IMR-90 (cell line): ENCODE data around the gene C13orf46. TPM values are rescaled to one million over a fixed set of nuclear protein-coding genes. Genes with fewer than 3 reads are reported as not detected.

Experiments used
- ATAC-seq: fragments of 200-7000 bp; cut with Tn5 transposase; 2 replicates; pipeline ENCODE4 v1.9.1; 2020; ENCODE audit warnings: low read depth, mild to moderate bottlenecking, moderate library complexity
- BruUV-seq: library from RNA; stranded (reverse); fragments of 400-500 nt; replicated peaks from 2 replicates; lab custom pipeline; 2021; lab: Mats Ljungman, UMichigan
- CTCF ChIA-PET: fragments of 300-600 bp; formaldehyde crosslinking; extraction: SDS; loops from one replicate; lab custom pipeline; 2021; ENCODE audit warnings: antibody characterized with exemption; lab: Yijun Ruan, JAX
- POLR2A ChIA-PET: fragments of 300-600 bp; sonication (Branson Sonifier 250); formaldehyde crosslinking; loops from one replicate; lab custom pipeline; 2022; ENCODE audit warnings: antibody characterized with exemption; ENCODE audit not compliant: unreplicated experiment; lab: Charles Lee
- DNase-seq: peaks from one replicate; pipeline ENCODE4 v3.0.0; 2013
- H2AFZ ChIP-seq: replicated peaks from 2 replicates; pipeline ENCODE3; 2013; ENCODE audit warnings: low read length, mild to moderate bottlenecking; ENCODE audit not compliant: poor library complexity
- H2AK5ac ChIP-seq: 2 replicates; pipeline ENCODE4 v1.6.1; 2013; ENCODE audit warnings: low read depth, low read length, inconsistent platforms
- H2AK9ac ChIP-seq: replicated peaks from 2 replicates; pipeline ENCODE3; 2013; ENCODE audit warnings: mild to moderate bottlenecking, low read depth, low read length, moderate library complexity; ENCODE audit not compliant: poor library complexity
- H2BK120ac ChIP-seq: 2 replicates; pipeline ENCODE4 v1.6.1; 2013; ENCODE audit warnings: low read depth, low read length, inconsistent platforms
- H2BK15ac ChIP-seq: 3 replicates; pipeline ENCODE4 v1.6.1; 2013; ENCODE audit warnings: low read depth, low read length, inconsistent platforms
- H2BK20ac ChIP-seq: 2 replicates; pipeline ENCODE4 v1.6.1; 2013; ENCODE audit warnings: low read depth, mild to moderate bottlenecking, inconsistent platforms, low read length, moderate library complexity
- H2BK5ac ChIP-seq: 2 replicates; pipeline ENCODE4 v1.6.1; 2013; ENCODE audit warnings: mild to moderate bottlenecking, low read depth, low read length, inconsistent platforms; ENCODE audit not compliant: poor library complexity, severe bottlenecking
- H3K14ac ChIP-seq: replicated peaks from 2 replicates; pipeline ENCODE4 v1.6.1; 2013; ENCODE audit warnings: low read depth, low read length, inconsistent platforms
- H3K18ac ChIP-seq: 2 replicates; pipeline ENCODE4 v1.6.1; 2013; ENCODE audit warnings: low read depth, low read length, control low read depth
- H3K23ac ChIP-seq: 2 replicates; pipeline ENCODE4 v1.6.1; 2013; ENCODE audit warnings: low read depth, low read length, inconsistent platforms
- H3K27ac ChIP-seq: 2 replicates; pipeline ENCODE4 v1.5.1; 2013; ENCODE audit warnings: mild to moderate bottlenecking, control low read depth, low read length; ENCODE audit not compliant: insufficient read depth
- H3K27me3 ChIP-seq: 2 replicates; pipeline ENCODE4 v1.6.1; 2013; ENCODE audit warnings: low read length; ENCODE audit not compliant: control insufficient read depth, insufficient read depth
- H3K36me3 ChIP-seq: 2 replicates; pipeline ENCODE4 v1.6.1; 2013; ENCODE audit warnings: low read length, mixed read lengths; ENCODE audit not compliant: control insufficient read depth, insufficient read depth
- H3K4ac ChIP-seq: 2 replicates; pipeline ENCODE4 v1.6.1; 2013; ENCODE audit warnings: low read depth, low read length, inconsistent platforms
- H3K4me1 ChIP-seq: 2 replicates; pipeline ENCODE4 v1.6.1; 2013; ENCODE audit warnings: low read length, mixed read lengths; ENCODE audit not compliant: control insufficient read depth, insufficient read depth
- H3K4me2 ChIP-seq: 2 replicates; pipeline ENCODE4 v1.6.1; 2013; ENCODE audit warnings: low read depth, mild to moderate bottlenecking, control low read depth, low read length, moderate library complexity
- H3K4me3 ChIP-seq: 2 replicates; pipeline ENCODE4 v1.5.1; 2013; ENCODE audit warnings: low read depth, mild to moderate bottlenecking, control low read depth, low read length, moderate library complexity; ENCODE audit not compliant: insufficient read depth
- H3K56ac ChIP-seq: 2 replicates; pipeline ENCODE4 v1.6.1; 2013; ENCODE audit warnings: low read length, inconsistent platforms; ENCODE audit not compliant: insufficient read depth; ENCODE audit errors: extremely low read depth
- H3K79me1 ChIP-seq, 2 experiments: 2 replicates each; pipeline ENCODE4 v1.6.1; 2013; ENCODE audit warnings: low read length in 2 of 2, inconsistent platforms in 1 of 2, low read depth in 1 of 2
- H3K9ac ChIP-seq: 2 replicates; pipeline ENCODE4 v1.6.1; 2013; ENCODE audit warnings: low read depth, low read length, control low read depth
- H3K9me1 ChIP-seq: 2 replicates; pipeline ENCODE4 v1.6.1; 2013; ENCODE audit warnings: low read length, inconsistent platforms; ENCODE audit not compliant: insufficient read depth
- H3K9me3 ChIP-seq: 2 replicates; pipeline ENCODE4 v1.6.1; 2013; ENCODE audit warnings: low read length; ENCODE audit not compliant: control insufficient read depth, insufficient read depth
- H4K20me1 ChIP-seq: 2 replicates; pipeline ENCODE4 v1.6.1; 2013; ENCODE audit warnings: low read length, inconsistent platforms; ENCODE audit not compliant: insufficient read depth
- H4K5ac ChIP-seq: 2 replicates; pipeline ENCODE4 v1.6.1; 2013; ENCODE audit warnings: mild to moderate bottlenecking, low read depth, low read length, control low read depth
- H4K8ac ChIP-seq, 2 experiments: 2 replicates each; pipeline ENCODE4 v1.6.1; 2013; ENCODE audit warnings: low read depth in 2 of 2, low read length in 2 of 2, control low read depth in 1 of 2, inconsistent platforms in 1 of 2
- H4K91ac ChIP-seq: 2 replicates; pipeline ENCODE4 v1.6.1; 2013; ENCODE audit warnings: low read depth, low read length, inconsistent platforms; ENCODE audit not compliant: insufficient read depth
- BHLHE40 ChIP-seq: fragments of 150-350 bp; IDR thresholded peaks from 2 replicates; pipeline ENCODE4 v1.6.1; 2016; ENCODE audit warnings: mild to moderate bottlenecking, low read depth, low read length
- CEBPB ChIP-seq: IDR thresholded peaks from 2 replicates; pipeline ENCODE4 v1.6.1; 2012; ENCODE audit warnings: low read depth, low read length, improper control_type of control experiment
- CHD1 ChIP-seq: IDR thresholded peaks from 2 replicates; pipeline ENCODE4 v1.6.1; 2012; ENCODE audit warnings: low read depth, low read length, improper control_type of control experiment
- ELK1 ChIP-seq: fragments of 150-350 bp; IDR thresholded peaks from 2 replicates; pipeline ENCODE4 v1.6.1; 2016; ENCODE audit warnings: low read depth, mild to moderate bottlenecking, low read length, moderate library complexity, borderline replicate concordance
- FOS ChIP-seq: fragments of 150-350 bp; IDR thresholded peaks from 2 replicates; pipeline ENCODE4 v1.6.1; 2016; ENCODE audit warnings: low read depth, low read length
- MAFK ChIP-seq: IDR thresholded peaks from 2 replicates; pipeline ENCODE4 v1.6.1; 2012; ENCODE audit warnings: low read depth, low read length, improper control_type of control experiment
- NFE2L2 ChIP-seq: fragments of 150-350 bp; IDR thresholded peaks from 2 replicates; pipeline ENCODE4 v1.6.1; 2016; ENCODE audit warnings: low read depth, mild to moderate bottlenecking, low read length
- POLR2A ChIP-seq: IDR thresholded peaks from 2 replicates; pipeline ENCODE4 v1.6.1; 2012; ENCODE audit warnings: mild to moderate bottlenecking, low read depth, low read length
- RCOR1 ChIP-seq: IDR thresholded peaks from 2 replicates; pipeline ENCODE4 v1.6.1; 2012; ENCODE audit warnings: mild to moderate bottlenecking, low read length, improper control_type of control experiment; ENCODE audit not compliant: insufficient replicate concordance
- RFX5 ChIP-seq: IDR thresholded peaks from 2 replicates; pipeline ENCODE4 v1.8.0; 2012; ENCODE audit warnings: low read depth, mild to moderate bottlenecking, low read length, moderate library complexity
- SMC3 ChIP-seq: fragments of 150-350 bp; IDR thresholded peaks from 2 replicates; pipeline ENCODE4 v1.6.1; 2016; ENCODE audit warnings: low read depth, mild to moderate bottlenecking, antibody characterized with exemption, low read length, moderate library complexity
- USF2 ChIP-seq: fragments of 150-350 bp; IDR thresholded peaks from 2 replicates; pipeline ENCODE4 v1.6.1; 2017; ENCODE audit warnings: mild to moderate bottlenecking, antibody characterized with exemption, low read length, low read depth
- whole genome bisulfite sequencing, 2 experiments: methylation state at CpG; one replicate each; pipeline versions ENCODE4 v1.1.5 to v1.1.7; 2013; ENCODE audit warnings: missing lambda C conversion rate in 2 of 2; ENCODE audit not compliant: insufficient read length in 1 of 2; ENCODE audit errors: extremely low coverage in 2 of 2; 5-methylcytosine and 5-hydroxymethylcytosine counted together
- dilution Hi-C: fragments of 300-500 bp; cut with HindIII; formaldehyde crosslinking; loops from one replicate; pipeline ENCODE4 v1.14.3; 2018; ENCODE audit warnings: low sequenced_read_pairs; ENCODE audit not compliant: unreplicated experiment
- in situ Hi-C: fragments of 300-500 bp; cut with MboI; formaldehyde crosslinking; loops from 3 replicates; pipeline ENCODE4 v1.14.3; 2019; ENCODE audit warnings: low sequenced_read_pairs, inconsistent platforms, mixed read lengths
- intact Hi-C: fragments of 100-400 bp; cut with micrococcal nuclease; formaldehyde crosslinking; loops from 2 replicates; pipeline ENCODE4 v1.10.0; 2022
- polyA plus RNA-seq, 3 experiments: library from polyadenylated mRNA; depleted of rRNA; stranded (reverse); fragments of >200 nt; gene quantifications; 2 replicates each; pipeline ENCODE4 v1.2.3, GENCODE V29; 2012; ENCODE audit warnings: low replicate concordance in 1 of 3
- total RNA-seq: library from RNA; depleted of rRNA; stranded (reverse); fragments of >200 nt; gene quantifications from 2 replicates; pipeline ENCODE4 v1.2.3, GENCODE V29; 2012
- TF ChIP-seq, protein P1 (sequence below): conservative IDR thresholded peaks from 2 replicates; pipeline ENCODE4 v1.5.1; 2012; ENCODE audit warnings: mild to moderate bottlenecking, low read depth, low read length, improper control_type of control experiment

C13orf46 gene
- total and polyA plus RNA-seq, 2 of the 4 experiments (the other 2 are of a cell fraction): under 0.01 to 2.1 TPM

GRCh38 chr13:113907635-113908617 lies 66.0 kb downstream of the C13orf46 start:
- DNase-seq (peak; percentile 97), ATAC-seq (peak; percentile 74)
- Histone ChIP-seq H3K27me3 (no peaks in the 10 kb centered on the region), H3K9me1 (peaks cover 3% of the 10 kb centered on the region), H4K8ac (peak overlapping the region; percentile 95 to 96), H2BK20ac (peak overlapping the region; percentile 98), H2BK120ac (peak overlapping the region; percentile 98), H3K4ac (peak overlapping the region; percentile 98), H3K9me3 (no peaks in the 10 kb centered on the region), H4K91ac (peak overlapping the region; percentile 96), H2BK5ac (peak overlapping the region; percentile 99), H3K4me3 (peak overlapping the region; percentile 21; the same call in 1 of the 2 replicates), H3K23ac (peak overlapping the region; percentile 94), H2AK9ac (peak overlapping the region; percentile 80), H2AFZ (peak overlapping the region; percentile 16), H3K9ac (peak overlapping the region; percentile 7; the same call in 1 of the 2 replicates), H4K5ac (peak overlapping the region; percentile 82), H3K14ac (peak overlapping the region; percentile 90), H3K18ac (peak overlapping the region; percentile 76), H2AK5ac (peak overlapping the region; percentile 80), H3K79me1 (peaks cover 0 to 27% of the 10 kb centered on the region in 2 experiments; a peak in 2 of 4 replicates), H4K20me1 (no peaks in the 10 kb centered on the region), H3K4me2 (peak overlapping the region; percentile 55), H3K27ac (peak overlapping the region; percentile 61), H2BK15ac (peak overlapping the region; percentile 44; the same call in 1 of the 3 replicates), H3K36me3 (no peaks in the 10 kb centered on the region), H3K4me1 (peaks cover 22% of the 10 kb centered on the region), H3K56ac (peak overlapping the region; percentile 98)
- CTCF ChIA-PET: no interaction called here
- dilution Hi-C loops (no loop called here), in situ Hi-C loops (no loop called here), intact Hi-C loops (loop anchor here (2.0 kb wide), 1 partner anchor 43 kb away; the partner anchor contains the start of gene GAS6)
- TSS peak; percentile 57 for BruUV-seq
- 40% methylated on average over 1 of the region's 17 CpGs; no CpG with 5 or more reads in 1 of the 2 experiments for WGBS, 2 experiments
- POLR2A ChIA-PET: interaction anchor here (1.1 kb wide), 1 partner anchor 43 kb away, joined by 6 read pairs; no protein-coding TSS in a partner anchor
- TF ChIP-seq SMC3 (no peak), CEBPB (no peak), BHLHE40 (peak; percentile 52; the same call in 1 of the 2 replicates), RCOR1 (peak; percentile 84), POLR2A (no peak), RFX5 (no peak), FOS (no peak), NFE2L2 (no peak), MAFK (peak; percentile 32; the same call in 1 of the 2 replicates), CHD1 (no peak), USF2 (no peak), ELK1 (no peak)
- TF ChIP-seq, protein P1, sequence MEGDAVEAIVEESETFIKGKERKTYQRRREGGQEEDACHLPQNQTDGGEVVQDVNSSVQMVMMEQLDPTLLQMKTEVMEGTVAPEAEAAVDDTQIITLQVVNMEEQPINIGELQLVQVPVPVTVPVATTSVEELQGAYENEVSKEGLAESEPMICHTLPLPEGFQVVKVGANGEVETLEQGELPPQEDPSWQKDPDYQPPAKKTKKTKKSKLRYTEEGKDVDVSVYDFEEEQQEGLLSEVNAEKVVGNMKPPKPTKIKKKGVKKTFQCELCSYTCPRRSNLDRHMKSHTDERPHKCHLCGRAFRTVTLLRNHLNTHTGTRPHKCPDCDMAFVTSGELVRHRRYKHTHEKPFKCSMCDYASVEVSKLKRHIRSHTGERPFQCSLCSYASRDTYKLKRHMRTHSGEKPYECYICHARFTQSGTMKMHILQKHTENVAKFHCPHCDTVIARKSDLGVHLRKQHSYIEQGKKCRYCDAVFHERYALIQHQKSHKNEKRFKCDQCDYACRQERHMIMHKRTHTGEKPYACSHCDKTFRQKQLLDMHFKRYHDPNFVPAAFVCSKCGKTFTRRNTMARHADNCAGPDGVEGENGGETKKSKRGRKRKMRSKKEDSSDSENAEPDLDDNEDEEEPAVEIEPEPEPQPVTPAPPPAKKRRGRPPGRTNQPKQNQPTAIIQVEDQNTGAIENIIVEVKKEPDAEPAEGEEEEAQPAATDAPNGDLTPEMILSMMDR: no peak
